Fibroblast of mammary gland (primary cell): Measurements from ENCODE around the gene SLC17A8.

Source experiments
- DNase-seq: peaks from one replicate; pipeline ENCODE4 v3.0.0-alpha.2; 2010; ENCODE audit warnings: low read depth
- H3K4me3 ChIP-seq: 2 replicates; pipeline ENCODE4 v1.5.1; 2011; ENCODE audit warnings: low read depth, mild to moderate bottlenecking, low read length, moderate library complexity; ENCODE audit not compliant: control insufficient read depth
- CTCF ChIP-seq: conservative IDR thresholded peaks from 2 replicates; pipeline ENCODE4 v1.5.1; 2011; ENCODE audit warnings: low read depth, low read length, inconsistent platforms; ENCODE audit not compliant: control insufficient read depth, insufficient read depth

Gene SLC17A8

GRCh38 chr12:100448656-100449055 is 91.8 kb downstream of the SLC17A8 start:
- H3K4me3 ChIP-seq: no peak overlapping the region
- TF ChIP-seq CTCF: no peak
- no peak for DNase-seq

- DNase-seq: peak; percentile 11
- no peak overlapping the region for H3K4me3 ChIP-seq
- TF ChIP-seq CTCF: no peak
Measured at GRCh38 chr12:100450735-100451134, 93.9 kb downstream of the SLC17A8 start.

- no peak for TF ChIP-seq CTCF
- H3K4me3 ChIP-seq: no peak overlapping the region
- DNase-seq: no peak
Measured at GRCh38 chr12:100453951-100454350, 97.1 kb downstream of the SLC17A8 start.

- TF ChIP-seq CTCF: no peak
Measured at GRCh38 chr12:100455896-100456295, 99.0 kb downstream of the SLC17A8 start.

GRCh38 chr12:100458191-100458590 is 101.3 kb downstream of the SLC17A8 start:
- TF ChIP-seq CTCF: no peak
- H3K4me3 ChIP-seq: no peak overlapping the region
- no peak for DNase-seq

More at GRCh38 chr12:100455896-100456295, 99.0 kb downstream of the SLC17A8 start:
- no peak for DNase-seq
- no peak overlapping the region for H3K4me3 ChIP-seq

- H3K4me3 ChIP-seq: no peak overlapping the region
- DNase-seq: no peak
- TF ChIP-seq CTCF: no peak
Measured at GRCh38 chr12:100460702-100461101, 103.8 kb downstream of the SLC17A8 start.

- DNase-seq: no peak
- TF ChIP-seq CTCF: no peak
- no peak overlapping the region for H3K4me3 ChIP-seq
Measured at GRCh38 chr12:100461330-100461973, 104.6 kb downstream of the SLC17A8 start.
